SW480 (cell line): ENCODE measurements around the gene JPH2.
"Not testable (repeated sequence)": the region's sequence is repeated elsewhere in the genome, so short reads cannot be mapped to it uniquely, and the experiment has no call there.

Experiments
- DNase-seq: peaks from one replicate; pipeline ENCODE4 v3.0.0-alpha.2; 2016; ENCODE audit warnings: low spot score

JPH2 gene

GRCh38 chr20:44211177-44212039, 24.4 kb upstream of the JPH2 start:
- DNase-seq: peak; percentile 44

DNA sequence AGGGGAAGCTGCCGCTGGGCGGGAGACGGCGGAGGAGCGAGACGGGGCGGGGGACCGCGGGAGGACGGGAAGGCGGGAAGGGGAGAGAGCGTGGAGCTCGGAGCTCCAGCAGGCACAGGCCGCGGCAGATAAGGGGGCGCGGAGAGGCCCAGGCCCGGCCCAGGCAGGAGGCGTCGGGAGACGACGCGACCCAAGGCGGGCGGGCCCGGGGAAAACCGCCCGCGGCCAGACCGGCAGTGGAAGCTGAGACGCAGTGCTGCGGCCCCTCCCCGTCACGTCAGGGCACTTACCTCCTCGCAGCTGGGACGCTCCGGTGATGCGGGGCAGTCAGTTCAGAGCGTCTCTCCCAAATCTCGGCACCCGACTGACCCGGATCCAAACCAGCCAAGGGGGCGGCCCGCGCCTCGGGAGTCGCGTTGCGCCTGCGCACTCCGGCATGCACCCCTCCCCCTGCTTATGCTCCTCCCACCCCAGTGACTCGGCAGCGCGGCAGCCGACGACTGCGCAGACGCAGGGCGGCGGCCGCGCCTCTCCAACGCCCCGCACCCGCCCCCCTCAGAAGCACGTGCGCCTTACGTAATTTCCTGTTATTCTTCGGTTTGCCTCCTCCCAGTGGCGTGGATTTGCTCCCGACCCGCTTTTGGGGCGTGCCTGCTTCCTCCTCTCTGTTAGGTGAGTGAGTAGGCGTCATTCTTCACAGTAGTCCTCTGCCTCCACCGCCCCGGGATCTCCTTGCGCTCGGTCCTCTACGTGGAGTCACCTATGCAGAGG, 23.6 kb upstream of the JPH2 start, which contains the start of gene OSER1:
OSER1 (minus strand) TSS at position 366 of the 771 bp plus-strand sequence. CDS start 3,814 bp downstream, outside the sequence.
- peak; percentile 100 for DNase-seq

- peak; percentile 46 for DNase-seq
Measured at GRCh38 chr20:44209686-44210405, 22.9 kb upstream of the JPH2 start.

GRCh38 chr20:44208770-44209169, 21.8 kb upstream of the JPH2 start:
- peak; percentile 33 for DNase-seq

- no peak for DNase-seq
Measured at GRCh38 chr20:44208165-44208564, 21.2 kb upstream of the JPH2 start.

DNA sequence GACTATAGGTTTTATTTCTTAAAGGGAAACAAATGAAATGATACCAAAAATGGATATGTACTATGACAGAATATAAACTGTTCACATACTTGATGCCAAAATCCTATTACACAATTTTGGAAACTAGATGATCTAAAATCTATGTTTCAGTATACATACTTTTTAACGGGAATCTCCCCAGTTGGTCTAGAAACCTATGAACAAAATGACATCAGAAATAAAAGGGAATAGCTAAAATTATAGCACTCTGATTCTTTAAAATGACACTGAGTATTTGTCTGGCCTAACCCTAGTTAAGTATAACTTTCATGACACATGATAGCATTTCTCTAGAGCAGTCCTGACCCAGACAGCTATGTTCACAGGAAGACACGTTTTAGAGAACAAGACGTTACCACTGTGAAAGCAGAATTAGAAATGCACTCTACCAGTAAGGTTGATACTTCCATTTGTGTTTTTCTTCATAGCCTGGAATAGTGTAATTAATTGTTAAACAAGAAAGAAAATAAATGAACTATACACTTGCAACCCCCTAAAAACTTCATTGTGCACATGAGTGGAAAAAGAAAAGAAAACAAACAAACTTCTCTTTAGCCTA, 20.2 kb upstream of the JPH2 start:
- DNase-seq: no peak

DNA sequence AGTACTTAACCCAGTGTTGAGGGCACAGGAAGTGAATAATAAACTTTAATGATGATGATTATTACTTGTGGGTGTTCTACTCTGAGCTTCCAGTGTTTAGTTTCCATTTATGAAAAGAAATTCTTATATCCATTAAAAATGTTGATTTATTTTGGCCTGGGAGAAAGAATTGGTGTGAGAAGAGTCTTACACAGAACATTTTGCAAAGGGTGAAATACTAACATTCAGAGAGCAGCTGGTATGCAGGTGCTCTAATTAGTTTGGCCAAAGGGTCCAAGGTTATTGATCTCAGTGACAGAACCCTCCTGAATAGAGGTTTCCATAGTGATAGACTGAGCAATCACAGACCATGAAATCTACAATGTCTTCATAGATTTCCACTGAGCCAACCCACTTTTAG, 19.1 kb upstream of the JPH2 start:
- DNase-seq: no peak

- no peak for DNase-seq
Measured at GRCh38 chr20:44204832-44205215, 17.8 kb upstream of the JPH2 start.

DNA sequence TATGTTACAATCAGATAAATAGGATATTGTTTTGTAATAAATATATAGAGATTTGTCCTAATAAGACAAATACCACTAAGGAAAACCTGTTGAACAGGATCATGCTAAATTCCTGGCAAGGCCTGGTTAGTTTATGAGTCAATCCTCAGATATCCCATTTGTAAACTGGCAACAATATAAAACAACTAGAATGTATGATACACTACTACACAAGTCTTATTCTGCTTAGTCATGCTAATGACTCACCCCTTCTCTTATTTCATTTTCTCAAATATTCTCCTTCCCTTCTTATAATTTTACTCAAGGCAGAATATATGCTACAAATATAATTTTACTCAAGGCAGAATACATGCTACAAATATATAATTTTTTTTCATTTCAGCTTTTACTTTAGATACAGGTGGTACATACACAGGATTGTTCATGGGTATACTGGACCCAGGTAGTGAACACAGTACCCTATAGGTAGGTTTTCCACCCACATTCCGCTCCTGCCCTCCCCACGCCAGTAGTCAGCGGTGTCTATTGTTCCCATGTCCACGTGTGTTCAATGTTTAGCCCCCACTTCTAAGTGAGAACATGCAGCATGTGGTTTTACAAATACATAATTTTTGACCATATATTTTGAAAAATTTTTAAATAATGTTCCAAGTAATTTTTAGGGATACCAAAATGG, 17.3 kb upstream of the JPH2 start:
- peak; percentile 90 for DNase-seq

DNA sequence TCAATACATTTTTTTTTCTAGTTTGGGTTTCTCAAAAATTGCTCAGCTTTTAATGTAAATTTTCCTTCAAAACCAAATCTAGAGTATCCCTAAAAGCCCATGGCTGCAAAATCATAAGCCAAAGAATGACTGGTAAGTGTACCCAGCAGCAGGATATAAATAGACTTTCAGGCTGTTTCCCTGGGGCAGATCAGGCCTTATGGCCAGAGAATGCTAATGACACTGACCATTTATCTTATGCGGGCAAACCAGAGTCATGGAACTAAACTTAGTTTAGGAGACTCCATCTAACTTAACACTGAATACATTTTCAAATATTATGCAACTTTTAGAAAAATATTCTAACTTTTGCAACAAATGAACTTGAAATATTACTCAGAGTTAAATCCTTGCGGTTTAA, 16.2 kb upstream of the JPH2 start:
- DNase-seq: no peak

DNA sequence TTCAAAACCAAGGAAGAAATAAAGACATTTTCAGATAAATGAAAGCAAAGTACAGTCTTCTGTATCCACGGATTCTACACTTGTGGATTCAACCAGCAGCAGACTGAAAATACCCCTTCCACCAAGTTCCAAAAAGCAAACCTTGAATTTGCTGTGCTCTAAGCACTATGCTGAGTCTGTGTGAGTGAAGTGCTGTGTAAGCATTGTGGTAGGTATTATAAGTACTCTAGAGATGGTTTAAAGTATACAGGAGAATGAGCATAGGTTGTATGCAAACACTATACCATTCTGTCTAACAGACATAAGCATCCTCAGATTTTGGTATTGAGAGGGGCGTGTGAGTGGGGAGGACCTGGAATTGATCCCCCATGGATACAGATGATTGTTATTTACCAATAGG, 14.0 kb upstream of the JPH2 start:
- DNase-seq: no peak

DNA sequence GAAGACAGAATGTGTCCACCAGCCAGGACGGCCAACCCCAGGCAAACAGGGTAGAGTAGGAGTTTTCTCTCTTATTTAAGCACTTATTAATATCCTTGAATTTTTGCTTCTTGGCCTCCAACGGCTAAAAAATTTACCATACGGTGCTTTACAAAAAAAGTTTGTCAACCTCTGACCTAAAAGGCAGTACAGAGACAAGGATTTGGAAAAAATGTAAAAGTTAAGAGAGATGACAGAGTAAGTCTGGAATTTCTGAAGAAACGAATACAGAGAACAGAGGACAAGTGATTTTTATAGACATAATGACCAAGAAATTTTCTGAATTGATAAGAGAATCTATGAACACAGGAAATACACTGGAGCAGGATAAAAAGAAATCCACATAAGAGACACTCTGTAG, 13.4 kb upstream of the JPH2 start:
- DNase-seq: no peak

DNA sequence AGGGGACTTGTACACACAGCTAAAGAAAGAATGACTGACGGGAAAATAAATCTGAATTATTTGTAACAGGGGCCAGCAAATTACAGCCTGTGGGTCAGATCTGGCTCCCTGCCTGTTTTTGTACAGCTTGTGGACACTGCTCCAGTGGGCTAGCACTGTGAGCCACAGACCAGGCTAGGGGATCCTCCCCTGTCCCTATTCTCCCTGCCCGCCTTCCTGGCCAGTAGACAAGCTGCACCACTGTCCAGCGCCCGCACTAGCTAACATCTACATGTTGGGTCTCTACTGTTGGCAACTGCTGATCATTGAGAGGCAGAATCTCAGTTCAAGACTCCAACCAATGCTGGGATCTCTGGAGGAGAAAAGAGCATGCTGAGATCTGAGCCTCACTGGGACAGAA, 12.9 kb upstream of the JPH2 start:
- DNase-seq: no peak

DNA sequence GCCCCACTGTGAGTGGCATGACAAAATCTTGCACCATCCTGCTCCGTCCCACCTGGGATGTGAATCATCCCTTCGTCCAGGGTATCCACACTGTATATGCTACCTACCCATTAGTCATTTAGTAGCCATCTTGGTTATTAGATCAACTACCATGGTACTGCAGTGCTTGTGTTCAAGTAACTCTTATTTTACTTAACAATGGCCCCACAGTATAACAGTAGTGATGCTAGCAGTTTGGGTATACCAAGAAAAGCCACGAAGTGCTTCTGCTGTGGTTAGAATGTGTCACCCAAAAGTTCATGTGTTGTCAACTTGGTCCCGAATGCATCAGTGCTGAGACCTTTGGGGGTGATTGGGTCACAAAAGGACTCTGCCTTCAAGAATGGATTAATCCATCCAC, 11.9 kb upstream of the JPH2 start:
- DNase-seq: no peak

DNA sequence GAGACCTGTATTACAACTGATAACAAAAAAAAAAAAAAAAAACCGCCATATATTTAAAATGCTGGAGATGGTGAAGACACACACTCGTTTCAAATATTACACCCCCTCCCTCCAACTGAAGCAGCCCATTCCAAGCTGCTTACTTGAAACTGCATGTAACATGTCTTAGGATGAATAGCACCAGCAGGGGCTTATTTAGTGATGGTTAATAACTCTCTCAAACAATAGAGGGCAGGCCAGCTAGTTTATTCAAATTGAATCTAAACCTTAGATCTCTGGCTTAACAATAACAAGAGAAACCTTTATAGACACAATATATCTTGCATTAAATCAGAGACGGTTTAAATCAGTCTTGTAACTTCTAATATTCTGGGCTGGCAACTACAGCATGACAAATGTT, 9.3 kb upstream of the JPH2 start:
- DNase-seq: no peak

DNA sequence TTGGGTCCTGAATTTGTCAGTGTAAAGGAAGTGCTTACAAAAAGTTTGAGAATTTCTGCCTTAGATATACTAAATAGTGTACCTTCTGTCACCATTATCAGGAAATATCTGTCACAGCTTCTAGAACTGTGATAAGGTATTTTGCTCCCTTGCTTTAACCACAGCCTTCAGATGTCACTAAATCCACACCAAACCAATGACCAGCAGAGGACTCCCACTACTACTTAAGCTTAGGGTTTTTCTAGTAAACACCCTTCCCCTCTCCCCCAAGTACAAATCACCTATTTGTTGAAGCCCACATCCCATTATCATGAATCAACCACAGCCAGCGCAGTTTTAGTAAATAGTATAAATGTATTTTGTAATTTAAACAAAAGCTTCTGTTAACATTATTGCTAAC, 8.6 kb upstream of the JPH2 start:
- DNase-seq: no peak

DNA sequence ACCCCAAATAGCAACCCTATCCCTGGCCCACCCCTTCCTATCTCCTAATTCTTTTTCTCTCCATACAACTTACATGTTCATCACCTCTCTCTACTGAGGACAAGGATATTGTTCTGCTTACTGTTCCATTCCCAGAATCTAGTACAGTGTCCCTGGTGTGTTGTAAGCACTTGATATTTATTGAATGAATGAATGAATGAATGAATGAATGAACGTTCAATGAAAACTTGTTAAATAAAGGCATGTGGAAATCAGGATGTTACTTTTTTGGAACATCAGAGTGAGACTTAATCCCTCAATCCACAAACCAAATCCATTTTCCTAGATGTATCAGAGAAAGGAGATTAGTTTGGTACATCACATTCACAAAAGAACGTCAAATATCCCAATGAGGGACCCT, 6.8 kb upstream of the JPH2 start:
- no peak for DNase-seq

- DNase-seq: not testable (repeated sequence)
Measured at GRCh38 chr20:44191640-44192039, 4.7 kb upstream of the JPH2 start.

GRCh38 chr20:44190197-44190852, 3.3 kb upstream of the JPH2 start:
- DNase-seq: peak; percentile 81

GRCh38 chr20:44188752-44189151, 1.8 kb upstream of the JPH2 start:
- DNase-seq: no peak
